GM19455 (cell line): Measurements from ENCODE around the gene CLDN24.

Source experiments
- ATAC-seq: cut with Tn5 transposase; IDR thresholded peaks from one replicate; pipeline ENCODE4 v1.9.1; 2021; ENCODE audit not compliant: unreplicated experiment

CLDN24 gene

GRCh38 chr4:183286590-183287308 lies 35.5 kb downstream of the CLDN24 start:
- ATAC-seq = no peak

DNA sequence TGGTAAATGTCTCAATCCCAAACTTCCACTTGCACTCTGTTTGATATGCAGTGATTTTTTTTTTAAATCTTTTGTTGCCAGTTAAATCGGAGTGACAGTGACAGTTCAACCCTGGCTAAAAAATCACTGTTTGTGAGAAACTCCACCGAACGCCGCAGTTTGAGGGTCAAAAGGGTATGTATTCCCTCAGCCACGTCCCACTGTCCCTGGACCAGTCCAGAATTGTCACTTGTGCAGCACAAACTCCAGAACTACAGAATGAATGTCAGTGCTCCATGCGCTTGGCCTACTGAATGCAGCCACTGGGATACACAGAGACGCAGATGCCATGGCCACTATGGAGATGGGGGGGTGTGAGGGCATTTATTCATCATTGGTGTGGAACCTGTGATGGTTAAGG lies 36.3 kb downstream of the CLDN24 start:
- ATAC-seq = no peak

DNA sequence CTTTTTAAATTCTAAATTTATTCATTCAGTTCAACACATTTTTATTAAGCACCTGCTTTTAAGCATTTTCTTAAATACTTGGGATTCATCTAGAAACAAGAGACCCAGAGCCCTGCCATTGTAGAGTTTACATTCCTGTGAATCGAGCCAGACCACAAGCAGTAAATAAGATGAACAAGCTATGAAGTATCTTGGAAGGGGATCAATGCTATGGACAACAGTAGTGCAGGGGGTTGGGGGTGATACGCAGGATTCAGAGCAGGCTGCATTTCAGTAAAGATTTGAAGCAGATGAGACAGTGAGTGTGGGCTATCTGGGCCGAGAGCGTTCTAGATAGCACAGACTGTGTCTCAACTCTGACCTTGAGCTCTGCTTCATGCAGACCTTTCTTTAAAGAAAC lies 37.3 kb downstream of the CLDN24 start:
- ATAC-seq = no peak

- ATAC-seq = no peak
These were observed 37.9 kb downstream of the CLDN24 start for GRCh38 chr4:183284258-183284785.

DNA sequence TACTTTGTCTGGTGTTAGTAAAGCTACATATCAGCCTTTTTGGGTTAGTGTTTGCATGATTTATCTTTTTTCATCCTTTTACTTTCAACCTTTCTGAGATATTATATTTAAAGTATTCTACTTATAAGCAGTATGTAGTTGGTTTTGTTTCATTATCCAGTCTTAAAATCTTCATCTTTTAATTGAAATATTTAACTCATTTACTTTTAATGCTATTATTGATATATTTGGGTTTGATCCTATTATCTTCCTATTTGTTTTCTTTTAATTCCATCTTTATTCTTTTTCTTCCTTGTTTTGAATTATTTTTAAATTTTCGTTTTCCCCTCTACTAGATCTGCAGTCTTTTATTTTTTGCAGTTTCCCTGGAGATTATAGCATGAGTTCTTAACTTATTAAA lies 46.1 kb downstream of the CLDN24 start:
- ATAC-seq = no peak

GRCh38 chr4:183272384-183272783 lies 49.8 kb downstream of the CLDN24 start:
- ATAC-seq = no peak
